H9 (cell line): Measurements from ENCODE around the gene PID1. TPM values are rescaled to one million over a fixed set of nuclear protein-coding genes. Genes with fewer than 3 reads are reported as not detected.

ENCODE experiments used
- DNase-seq: peaks from one replicate; pipeline ENCODE4 v3.0.0-alpha.2; 2017
- H2AFZ ChIP-seq: one replicate; pipeline ENCODE4 v1.6.1; 2013; ENCODE audit warnings: mild to moderate bottlenecking, low read length, control low read depth, moderate library complexity
- H2AK5ac ChIP-seq: 2 replicates; pipeline ENCODE4 v1.6.1; 2013; ENCODE audit warnings: low read length, control low read depth, mixed read lengths; ENCODE audit not compliant: insufficient read length
- H2BK120ac ChIP-seq: one replicate; pipeline ENCODE4 v1.6.1; 2013; ENCODE audit warnings: low read depth, mild to moderate bottlenecking, low read length, control low read depth, inconsistent platforms; ENCODE audit not compliant: poor library complexity, severe bottlenecking
- H2BK12ac ChIP-seq: 2 replicates; pipeline ENCODE4 v1.6.1; 2013; ENCODE audit warnings: low read length, control low read depth, mixed read lengths, low read depth; ENCODE audit not compliant: insufficient read length
- H2BK15ac ChIP-seq: 2 replicates; pipeline ENCODE4 v1.6.1; 2013; ENCODE audit warnings: low read depth, low read length, control low read depth
- H2BK20ac ChIP-seq: one replicate; pipeline ENCODE4 v1.6.1; 2013; ENCODE audit warnings: low read depth, mild to moderate bottlenecking, low read length, control low read depth, inconsistent platforms; ENCODE audit not compliant: poor library complexity, severe bottlenecking
- H2BK5ac ChIP-seq: 2 replicates; pipeline ENCODE4 v1.6.1; 2013; ENCODE audit warnings: low read length, control low read depth, mixed read lengths; ENCODE audit not compliant: insufficient read length
- H3K14ac ChIP-seq: 2 replicates; pipeline ENCODE4 v1.6.1; 2013; ENCODE audit warnings: low read length, control low read depth; ENCODE audit not compliant: insufficient read depth
- H3K18ac ChIP-seq: 2 replicates; pipeline ENCODE4 v1.6.1; 2013; ENCODE audit warnings: low read depth, mild to moderate bottlenecking, mixed read lengths, low read length, control low read depth; ENCODE audit not compliant: insufficient read length
- H3K23ac ChIP-seq: 2 replicates; pipeline ENCODE4 v1.6.1; 2013; ENCODE audit warnings: low read length, control low read depth, mixed read lengths, low read depth; ENCODE audit not compliant: insufficient read length
- H3K23me2 ChIP-seq: 2 replicates; pipeline ENCODE4 v1.6.1; 2013; ENCODE audit warnings: low read depth, mild to moderate bottlenecking, mixed read lengths, low read length, control low read depth; ENCODE audit not compliant: insufficient read length, poor library complexity, severe bottlenecking
- H3K27ac ChIP-seq: 2 replicates; pipeline ENCODE4 v1.5.1; 2013; ENCODE audit warnings: low read length, control low read depth, mixed read lengths, low read depth; ENCODE audit not compliant: insufficient read length
- H3K27me3 ChIP-seq: 2 replicates; pipeline ENCODE4 v1.6.1; 2013; ENCODE audit warnings: low read length, control low read depth, inconsistent platforms; ENCODE audit not compliant: insufficient read depth
- H3K4ac ChIP-seq: 2 replicates; pipeline ENCODE4 v1.6.1; 2013; ENCODE audit warnings: low read depth, mild to moderate bottlenecking, control low read depth, inconsistent platforms, low read length, moderate library complexity
- H3K4me1 ChIP-seq: 2 replicates; pipeline ENCODE4 v1.6.1; 2013; ENCODE audit warnings: low read length, control low read depth, inconsistent platforms; ENCODE audit not compliant: insufficient read depth
- H3K4me2 ChIP-seq: 2 replicates; pipeline ENCODE4 v1.6.1; 2013; ENCODE audit warnings: low read length, control low read depth, mixed read lengths; ENCODE audit not compliant: insufficient read length, insufficient read depth
- H3K56ac ChIP-seq: 2 replicates; pipeline ENCODE4 v1.6.1; 2013; ENCODE audit warnings: low read depth, mild to moderate bottlenecking, mixed read lengths, low read length, control low read depth; ENCODE audit not compliant: insufficient read length
- H3K79me1 ChIP-seq: 2 replicates; pipeline ENCODE4 v1.6.1; 2013; ENCODE audit warnings: low read depth, mild to moderate bottlenecking, moderate library complexity, low read length, control low read depth, inconsistent platforms; ENCODE audit not compliant: insufficient read depth, poor library complexity, severe bottlenecking
- H3K79me2 ChIP-seq: 2 replicates; pipeline ENCODE4 v1.6.1; 2013; ENCODE audit warnings: low read length, control low read depth, inconsistent platforms; ENCODE audit not compliant: insufficient read depth
- H3K9ac ChIP-seq: 2 replicates; pipeline ENCODE4 v1.6.1; 2013; ENCODE audit warnings: low read length, control low read depth, mixed read lengths; ENCODE audit not compliant: insufficient read length; ENCODE audit errors: extremely low read depth
- H3K9me3 ChIP-seq: one replicate; pipeline ENCODE4 v1.6.1; 2013; ENCODE audit warnings: low read depth, low read length, inconsistent platforms; ENCODE audit not compliant: control insufficient read depth
- H3T11ph ChIP-seq: one replicate; pipeline ENCODE4 v1.6.1; 2013; ENCODE audit warnings: mild to moderate bottlenecking, low read length, control low read depth, inconsistent platforms
- H4K20me1 ChIP-seq: one replicate; pipeline ENCODE4 v1.6.1; 2013; ENCODE audit not compliant: control insufficient read depth, insufficient read length, insufficient read depth
- H4K5ac ChIP-seq: 2 replicates; pipeline ENCODE4 v1.6.1; 2013; ENCODE audit warnings: low read depth, mild to moderate bottlenecking, mixed read lengths, low read length, control low read depth; ENCODE audit not compliant: insufficient read length
- H4K8ac ChIP-seq: replicated peaks from 2 replicates; pipeline ENCODE4 v1.6.1; 2013; ENCODE audit warnings: low read length, control low read depth, mixed read lengths, low read depth; ENCODE audit not compliant: insufficient read length
- H4K91ac ChIP-seq: 2 replicates; pipeline ENCODE4 v1.6.1; 2013; ENCODE audit warnings: low read depth, mild to moderate bottlenecking, moderate library complexity, mixed read lengths, low read length, control low read depth; ENCODE audit not compliant: insufficient read length
- H3K27ac Mint-ChIP-seq, 3 experiments: 2 replicates in 2 of 3; 3 replicates in 1 of 3; pipeline ENCODE4 v1.8.0; 2020 to 2021; ENCODE audit warnings: mixed read lengths in 3 of 3, mild to moderate bottlenecking in 1 of 3, moderate library complexity in 1 of 3
- H3K27me3 Mint-ChIP-seq: 2 replicates; pipeline ENCODE4 v1.8.0; 2021; ENCODE audit warnings: low read depth, mild to moderate bottlenecking, moderate library complexity, mixed read lengths
- H3K36me3 Mint-ChIP-seq, 3 experiments: 2 replicates in 2 of 3; 3 replicates in 1 of 3; pipeline ENCODE4 v1.8.0; 2020 to 2021; ENCODE audit warnings: low read depth in 3 of 3, mixed read lengths in 3 of 3; ENCODE audit not compliant: insufficient read depth in 1 of 3
- H3K4me1 Mint-ChIP-seq, 2 experiments: 2 replicates each; pipeline ENCODE4 v1.8.0; 2020; ENCODE audit warnings: mixed read lengths in 2 of 2
- H3K4me3 Mint-ChIP-seq, 2 experiments: 2 replicates in 1 of 2; 3 replicates in 1 of 2; pipeline ENCODE4 v1.8.0; 2020 to 2021; ENCODE audit warnings: mild to moderate bottlenecking in 2 of 2, mixed read lengths in 2 of 2, moderate library complexity in 1 of 2
- H3K9me3 Mint-ChIP-seq, 2 experiments: 2 replicates in 1 of 2; 3 replicates in 1 of 2; pipeline ENCODE4 v1.8.0; 2020; ENCODE audit warnings: mild to moderate bottlenecking in 2 of 2, mixed read lengths in 2 of 2, moderate library complexity in 1 of 2
- WGBS: extraction: QIAGEN DNeasy Blood & Tissue Kit; methylation state at CpG from one replicate; pipeline ENCODE4 v1.1.7; 2013; ENCODE audit warnings: missing lambda C conversion rate, low lambda C conversion rate, mixed read lengths; ENCODE audit not compliant: insufficient read length; ENCODE audit errors: extremely low coverage; 5-methylcytosine and 5-hydroxymethylcytosine counted together
- total RNA-seq: library from RNA; stranded (reverse); gene quantifications from 2 replicates; pipeline ENCODE4 v1.2.1, GENCODE V29; 2021
- TF ChIP-seq, protein P1 (sequence below): fragments of 200-600 bp; sonication (generic); conservative IDR thresholded peaks from 3 replicates; pipeline ENCODE4 v1.8.0; 2021; ENCODE audit warnings: antibody characterized with exemption, mild to moderate bottlenecking

The PID1 gene
- total RNA-seq, 1 experiment from 2014 or later = 1.4 TPM

DNA sequence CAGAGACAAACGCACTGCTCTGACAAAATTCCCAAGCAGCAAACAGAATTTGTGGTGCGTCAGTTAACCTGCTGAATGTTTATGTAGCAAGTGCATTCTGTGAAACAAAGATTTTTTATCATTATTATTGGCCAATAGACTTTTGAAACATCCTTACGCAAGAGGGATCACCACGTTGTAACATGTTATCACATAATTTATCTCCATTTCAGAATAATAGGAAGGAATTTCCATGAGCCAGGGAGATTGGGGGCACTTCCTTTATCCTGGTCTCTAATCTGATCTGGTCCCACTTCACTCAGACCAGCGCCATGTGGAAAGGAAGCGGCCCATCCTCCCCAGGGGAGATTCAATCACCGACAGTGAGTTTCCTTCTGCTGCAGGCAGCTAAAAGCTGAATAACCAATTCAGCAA is 166.1 kb downstream of the PID1 start:
- no peaks in the 10 kb centered on the region for H3K27me3 ChIP-seq
- no peak overlapping the region for H3K4me2 ChIP-seq
- H2BK5ac ChIP-seq = no peak overlapping the region
- H2BK15ac ChIP-seq = no peak overlapping the region
- H2AK5ac ChIP-seq = no peak overlapping the region
- H4K5ac ChIP-seq = no peak overlapping the region
- H3K9ac ChIP-seq = no peak overlapping the region
- no peaks in the 10 kb centered on the region for H3K79me1 ChIP-seq
- Mint-ChIP-seq H3K27ac (no peak overlapping the region), H3K27me3 (no peaks in the 10 kb centered on the region), H3K4me3 (no peak overlapping the region), H3K4me1 (peaks cover 2 to 9% of the 10 kb centered on the region in 2 experiments), H3K9me3 (peaks cover 0 to 2% of the 10 kb centered on the region in 2 experiments; a peak in 1 of 5 replicates), H3K36me3 (peaks cover 0 to 4% (median 0%) of the 10 kb centered on the region in 3 experiments; a peak in 1 of 7 replicates)
- H3K18ac ChIP-seq = no peak overlapping the region
- no peaks in the 10 kb centered on the region; the same call in 1 of the 2 replicates for H3K4me1 ChIP-seq
- no CpG with 5 or more reads among the region's 7 CpGs for WGBS
- no peak overlapping the region for H2BK120ac ChIP-seq
- H3T11ph ChIP-seq = no peak overlapping the region
- H3K4ac ChIP-seq = no peak overlapping the region
- DNase-seq = no peak
- no peaks in the 10 kb centered on the region for H3K79me2 ChIP-seq
- no peak overlapping the region for H4K91ac ChIP-seq
- no peak overlapping the region for H3K27ac ChIP-seq
- H3K9me3 ChIP-seq = no peaks in the 10 kb centered on the region
- H4K20me1 ChIP-seq = no peaks in the 10 kb centered on the region
- H3K23ac ChIP-seq = no peak overlapping the region
- no peak overlapping the region for H2BK12ac ChIP-seq
- no peak overlapping the region for H3K56ac ChIP-seq
- H2BK20ac ChIP-seq = no peak overlapping the region
- H2AFZ ChIP-seq = no peak overlapping the region
- no peak overlapping the region for H3K14ac ChIP-seq
- no peak overlapping the region for H4K8ac ChIP-seq
- H3K23me2 ChIP-seq = no peaks in the 10 kb centered on the region
- TF ChIP-seq, protein P1, sequence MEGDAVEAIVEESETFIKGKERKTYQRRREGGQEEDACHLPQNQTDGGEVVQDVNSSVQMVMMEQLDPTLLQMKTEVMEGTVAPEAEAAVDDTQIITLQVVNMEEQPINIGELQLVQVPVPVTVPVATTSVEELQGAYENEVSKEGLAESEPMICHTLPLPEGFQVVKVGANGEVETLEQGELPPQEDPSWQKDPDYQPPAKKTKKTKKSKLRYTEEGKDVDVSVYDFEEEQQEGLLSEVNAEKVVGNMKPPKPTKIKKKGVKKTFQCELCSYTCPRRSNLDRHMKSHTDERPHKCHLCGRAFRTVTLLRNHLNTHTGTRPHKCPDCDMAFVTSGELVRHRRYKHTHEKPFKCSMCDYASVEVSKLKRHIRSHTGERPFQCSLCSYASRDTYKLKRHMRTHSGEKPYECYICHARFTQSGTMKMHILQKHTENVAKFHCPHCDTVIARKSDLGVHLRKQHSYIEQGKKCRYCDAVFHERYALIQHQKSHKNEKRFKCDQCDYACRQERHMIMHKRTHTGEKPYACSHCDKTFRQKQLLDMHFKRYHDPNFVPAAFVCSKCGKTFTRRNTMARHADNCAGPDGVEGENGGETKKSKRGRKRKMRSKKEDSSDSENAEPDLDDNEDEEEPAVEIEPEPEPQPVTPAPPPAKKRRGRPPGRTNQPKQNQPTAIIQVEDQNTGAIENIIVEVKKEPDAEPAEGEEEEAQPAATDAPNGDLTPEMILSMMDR = no peak
